ENCODE results near the gene PRDM11. TPM values are rescaled to one million over a fixed set of nuclear protein-coding genes. Genes with fewer than 3 reads are reported as not detected.

Gene PRDM11
- total and polyA plus RNA-seq, 2 of the 4 experiments (the other 2 are of a cell fraction): 2.2 to 2.7 TPM

GRCh38 chr11:45275828-45276227 lies 129.4 kb downstream of the PRDM11 start:
- Histone ChIP-seq H3K4me1 (ENCODE audit: control insufficient read depth, insufficient read depth, low read length) (no peaks in the 10 kb centered on the region), H3K23ac (ENCODE audit: low read depth, low read length) (no peak overlapping the region), H4K5ac (ENCODE audit: low read depth, low read length) (no peak overlapping the region), H3K27ac (ENCODE audit: insufficient read depth, low read length) (no peak overlapping the region), H4K20me1 (ENCODE audit: insufficient read depth, low read length) (no peaks in the 10 kb centered on the region), H3K4me3 (ENCODE audit: insufficient read depth, low read depth, low read length) (no peak overlapping the region), H2BK5ac (ENCODE audit: low read depth, low read length, poor library complexity, severe bottlenecking) (no peak overlapping the region), H2AK5ac (ENCODE audit: low read depth, low read length) (no peak overlapping the region), H3K36me3 (ENCODE audit: control insufficient read depth, insufficient read depth, low read length) (no peaks in the 10 kb centered on the region), H3K4ac (ENCODE audit: low read depth, low read length) (no peak overlapping the region), H2AFZ (replicated peaks; ENCODE audit: low read length, poor library complexity) (no peak overlapping the region), H3K14ac (replicated peaks; ENCODE audit: low read depth, low read length) (no peak overlapping the region), H4K91ac (ENCODE audit: insufficient read depth, low read depth, low read length) (no peak overlapping the region), H3K18ac (ENCODE audit: low read depth, low read length) (no peak overlapping the region), H2BK20ac (ENCODE audit: low read depth, low read length) (no peak overlapping the region), H2BK15ac (ENCODE audit: low read depth, low read length) (no peak overlapping the region), H3K9ac (ENCODE audit: low read depth, low read length) (no peak overlapping the region), H4K8ac (ENCODE audit: low read depth in 2 of 2, low read length in 2 of 2) (no peak overlapping the region), H3K79me1 (ENCODE audit: low read depth in 1 of 2, low read length in 2 of 2) (no peaks in the 10 kb centered on the region), H3K56ac (ENCODE audit: extremely low read depth, insufficient read depth, low read length) (no peak overlapping the region), H2BK120ac (ENCODE audit: low read depth, low read length) (no peak overlapping the region), H3K4me2 (ENCODE audit: low read depth, low read length) (no peak overlapping the region), H3K27me3 (ENCODE audit: control insufficient read depth, insufficient read depth, low read length) (peaks cover 9% of the 10 kb centered on the region), H3K9me3 (ENCODE audit: control insufficient read depth, insufficient read depth, low read length) (0 out of 2 replicates have a peak, but pooled peaks cover 2% of the 10 kb centered on the region), H3K9me1 (ENCODE audit: insufficient read depth, low read length) (no peaks in the 10 kb centered on the region), H2AK9ac (replicated peaks; ENCODE audit: low read depth, low read length, poor library complexity) (no peak overlapping the region)
- dilution Hi-C loops (cut with HindIII; ENCODE audit: low sequenced_read_pairs, unreplicated experiment): no loop called here
- no peak for DNase-seq
- CTCF ChIA-PET: interaction anchor here (0.6 kb wide), 1 partner anchor 16 kb away, joined by 3 read pairs; no protein-coding TSS in a partner anchor
- POLR2A ChIA-PET (ENCODE audit: unreplicated experiment): no interaction called here
- WGBS, 2 experiments (ENCODE audit: extremely low coverage in 2 of 2, insufficient read length in 1 of 2): no CpG with 5 or more reads among the region's 4 CpGs
- BruUV-seq (replicated peaks): no TSS peak
- TF ChIP-seq ELK1 (IDR thresholded peaks at IDR 0.05; ENCODE audit: borderline replicate concordance, low read depth, low read length) (no peak), CEBPB (IDR thresholded peaks at IDR 0.05; ENCODE audit: low read depth, low read length) (no peak), MAFK (IDR thresholded peaks at IDR 0.05; ENCODE audit: low read depth, low read length) (no peak), RAD21 (IDR thresholded peaks at IDR 0.05; ENCODE audit: low read length) (no peak), CTCF (conservative IDR thresholded peaks at IDR 0.05; ENCODE audit: low read depth, low read length) (no peak), SMC3 (IDR thresholded peaks at IDR 0.05; ENCODE audit: low read depth, low read length) (no peak), RCOR1 (IDR thresholded peaks at IDR 0.05; ENCODE audit: insufficient replicate concordance, low read length) (no peak), USF2 (IDR thresholded peaks at IDR 0.05; ENCODE audit: low read depth, low read length) (no peak), MAZ (IDR thresholded peaks at IDR 0.05; ENCODE audit: borderline replicate concordance, low read depth, low read length) (no peak), CHD1 (IDR thresholded peaks at IDR 0.05; ENCODE audit: low read depth, low read length) (no peak), NFE2L2 (IDR thresholded peaks at IDR 0.05; ENCODE audit: low read depth, low read length) (no peak), RFX5 (IDR thresholded peaks at IDR 0.05; ENCODE audit: low read depth, low read length) (no peak), MXI1 (IDR thresholded peaks at IDR 0.05; ENCODE audit: borderline replicate concordance, low read depth, low read length) (no peak), POLR2A (IDR thresholded peaks at IDR 0.05; ENCODE audit: low read depth, low read length) (no peak), FOS (IDR thresholded peaks at IDR 0.05; ENCODE audit: low read depth, low read length) (no peak), BHLHE40 (IDR thresholded peaks at IDR 0.05; ENCODE audit: low read depth, low read length) (no peak)
- ATAC-seq (ENCODE audit: low read depth): no peak
- in situ Hi-C loops (cut with MboI; ENCODE audit: low sequenced_read_pairs): loop anchor here (25.0 kb wide), 1 partner anchor 589 kb away; no protein-coding TSS in a partner anchor
- intact Hi-C loops (cut with micrococcal nuclease): no loop called here
